GM12864 (cell line): ENCODE measurements around the gene LCE1C.
A peak's percentile ranks its signal among the peaks of the same experiment; 100 is the strongest.

ENCODE experiments used
- DNase-seq: peaks from one replicate; pipeline ENCODE4 v3.0.0-alpha.2; 2011; ENCODE audit warnings: low read depth
- H3K4me3 ChIP-seq: 2 replicates; pipeline ENCODE4 v1.5.1; 2011; ENCODE audit warnings: mild to moderate bottlenecking, low read depth, low read length, control low read depth
- CTCF ChIP-seq: IDR thresholded peaks from 2 replicates; pipeline ENCODE4 v1.5.1; 2011; ENCODE audit warnings: low read depth, mild to moderate bottlenecking, moderate library complexity, low read length, control low read depth, inconsistent platforms; ENCODE audit errors: missing control alignments

LCE1C gene

GRCh38 chr1:152806576-152806975 is at the start of gene LCE1C:
Gene LCE1C, minus strand, starts transcription at chr1:152806651. Its CDS starts 1,173 bp downstream, at chr1:152805478.
- no peak for TF ChIP-seq CTCF
- no peak within 1 kb of the TSS for H3K4me3 ChIP-seq

GRCh38 chr1:152855661-152856060 is 49.2 kb upstream of the LCE1C start:
- H3K4me3 ChIP-seq = no peak overlapping the region
- TF ChIP-seq CTCF = no peak
- DNase-seq = no peak

More at GRCh38 chr1:152806576-152806975, at the start of gene LCE1C:
- DNase-seq = no peak

GRCh38 chr1:152842556-152842955 is 36.1 kb upstream of the LCE1C start, which contains the start of gene LCE6A:
Gene LCE6A, plus strand, starts transcription at chr1:152842856. Its CDS starts 665 bp downstream, at chr1:152843521.
- no peak for DNase-seq
- H3K4me3 ChIP-seq = no peak within 1 kb of the TSS
- no peak for TF ChIP-seq CTCF

- no peak overlapping the region for H3K4me3 ChIP-seq
- DNase-seq = no peak
- TF ChIP-seq CTCF = no peak
These were observed 30.4 kb upstream of the LCE1C start for GRCh38 chr1:152836870-152837269.

GRCh38 chr1:152827173-152827572 is 20.7 kb upstream of the LCE1C start, which contains the start of gene LCE1A:
Gene LCE1A, plus strand, starts transcription at chr1:152827473. Its CDS starts 0 bp downstream, at chr1:152827473.
- no peak for TF ChIP-seq CTCF
- no peak for DNase-seq
- no peak within 1 kb of the TSS for H3K4me3 ChIP-seq

- TF ChIP-seq CTCF = no peak
- H3K4me3 ChIP-seq = no peak overlapping the region
- no peak for DNase-seq
These were observed 18.5 kb upstream of the LCE1C start for GRCh38 chr1:152824964-152825363.

GRCh38 chr1:152823294-152823693 is 16.8 kb upstream of the LCE1C start:
- DNase-seq = no peak
- TF ChIP-seq CTCF = peak; percentile 29

More at GRCh38 chr1:152823294-152823693, 16.8 kb upstream of the LCE1C start:
- H3K4me3 ChIP-seq = no peak overlapping the region
